ENCODE measurements around the gene PDE10A.

The PDE10A gene

GRCh38 chr6:165698868-165699267, 35.8 kb upstream of the PDE10A start:
- TF ChIP-seq FOXP2 (optimal IDR thresholded peaks at IDR 0.05; ENCODE audit: borderline replicate concordance, extremely low read depth, extremely low read length, insufficient read depth) (no peak), TAF1 (IDR thresholded peaks at IDR 0.05; ENCODE audit: borderline replicate concordance, insufficient read depth, low read length) (no peak), POLR2AphosphoS5 (IDR thresholded peaks at IDR 0.05; ENCODE audit: low read depth, low read length) (no peak), SIN3A (IDR thresholded peaks at IDR 0.05; ENCODE audit: borderline replicate concordance, insufficient read depth, low read length) (no peak), REST (IDR thresholded peaks at IDR 0.05; ENCODE audit: insufficient read depth in 1 of 2, low read depth in 2 of 2, low read length in 2 of 2) (no peak)

- TF ChIP-seq SIN3A (IDR thresholded peaks at IDR 0.05; ENCODE audit: borderline replicate concordance, insufficient read depth, low read length) = no peak
- TF ChIP-seq POLR2AphosphoS5 (IDR thresholded peaks at IDR 0.05; ENCODE audit: low read depth, low read length) = no peak
Measured at GRCh38 chr6:165697171-165697570, 34.1 kb upstream of the PDE10A start.

DNA sequence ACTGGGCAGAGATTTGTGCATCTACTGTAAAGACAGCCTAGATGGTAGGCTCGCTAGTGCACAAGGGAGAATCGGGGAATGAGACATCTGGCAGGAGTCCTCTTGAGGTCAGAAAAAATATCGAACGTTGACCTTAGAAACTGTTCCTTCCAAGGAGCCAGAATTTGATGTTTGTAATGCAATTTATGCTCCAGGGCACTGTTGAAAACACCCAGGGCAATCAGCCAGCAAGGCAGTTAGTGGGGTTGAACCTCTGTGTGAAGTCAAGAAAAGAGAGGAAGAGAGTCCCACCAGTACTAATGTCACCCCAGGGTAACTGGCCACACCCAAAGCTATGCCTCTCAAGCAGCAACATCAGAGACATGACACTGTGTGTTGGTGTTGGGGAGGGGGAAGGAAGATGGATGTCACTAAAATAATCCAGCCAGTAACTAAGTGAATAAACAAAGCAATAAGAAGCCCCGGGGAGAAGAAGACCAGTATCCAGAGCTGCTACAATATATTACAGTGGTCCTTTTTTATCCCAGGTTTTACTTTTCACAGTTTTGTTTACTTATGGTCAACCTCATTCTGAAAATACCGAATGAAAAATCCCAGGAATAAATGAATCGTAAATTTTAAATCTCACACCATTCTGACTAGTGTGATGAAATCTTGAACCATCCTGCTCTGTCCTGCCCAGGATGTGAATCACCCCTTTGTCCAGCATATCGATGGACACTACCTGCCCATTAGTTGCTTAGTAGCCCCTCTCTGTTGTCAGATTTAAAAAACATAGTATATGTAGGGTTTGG, 32.9 kb upstream of the PDE10A start:
- TF ChIP-seq POLR2AphosphoS5 (IDR thresholded peaks at IDR 0.05; ENCODE audit: low read depth, low read length) = no peak
- TF ChIP-seq REST (IDR thresholded peaks at IDR 0.05; ENCODE audit: insufficient read depth in 1 of 2, low read depth in 2 of 2, low read length in 2 of 2) = no peak
- no peak for TF ChIP-seq FOXP2 (optimal IDR thresholded peaks at IDR 0.05; ENCODE audit: borderline replicate concordance, extremely low read depth, extremely low read length, insufficient read depth)
- no peak for TF ChIP-seq SIN3A (IDR thresholded peaks at IDR 0.05; ENCODE audit: borderline replicate concordance, insufficient read depth, low read length)
- TF ChIP-seq TAF1 (IDR thresholded peaks at IDR 0.05; ENCODE audit: borderline replicate concordance, insufficient read depth, low read length) = no peak

- no peak for TF ChIP-seq REST (IDR thresholded peaks at IDR 0.05; ENCODE audit: insufficient read depth in 1 of 2, low read depth in 2 of 2, low read length in 2 of 2)
- TF ChIP-seq POLR2AphosphoS5 (IDR thresholded peaks at IDR 0.05; ENCODE audit: low read depth, low read length) = no peak
- no peak for TF ChIP-seq FOXP2 (optimal IDR thresholded peaks at IDR 0.05; ENCODE audit: borderline replicate concordance, extremely low read depth, extremely low read length, insufficient read depth)
- no peak for TF ChIP-seq SIN3A (IDR thresholded peaks at IDR 0.05; ENCODE audit: borderline replicate concordance, insufficient read depth, low read length)
- no peak for TF ChIP-seq TAF1 (IDR thresholded peaks at IDR 0.05; ENCODE audit: borderline replicate concordance, insufficient read depth, low read length)
Measured at GRCh38 chr6:165694296-165694695, 31.3 kb upstream of the PDE10A start.

GRCh38 chr6:165692106-165692653, 29.1 kb upstream of the PDE10A start:
- TF ChIP-seq REST (IDR thresholded peaks at IDR 0.05; ENCODE audit: insufficient read depth in 1 of 2, low read depth in 2 of 2, low read length in 2 of 2) (no peak), TAF1 (IDR thresholded peaks at IDR 0.05; ENCODE audit: borderline replicate concordance, insufficient read depth, low read length) (no peak), FOXP2 (optimal IDR thresholded peaks at IDR 0.05; ENCODE audit: borderline replicate concordance, extremely low read depth, extremely low read length, insufficient read depth) (no peak), SIN3A (IDR thresholded peaks at IDR 0.05; ENCODE audit: borderline replicate concordance, insufficient read depth, low read length) (no peak)

All from PFSK-1 (cell line).